Muscle of back (tissue), 11 donors: ENCODE data around the gene SYNPO2. TPM values are rescaled to one million over a fixed set of nuclear protein-coding genes. Genes with fewer than 3 reads are reported as not detected.
"Not testable (repeated sequence)": the region's sequence is repeated elsewhere in the genome, so short reads cannot be mapped to it uniquely, and the experiment has no call there.

Experiments
- DNase-seq, 3 donors: peaks; one replicate each; pipeline versions ENCODE4 v3.0.0 to v3.0.0-alpha.2; 2013
- polyA plus RNA-seq, 10 donors: library from polyadenylated mRNA; unstranded; fragments of 120-200 nt; gene quantifications; one replicate each; pipeline ENCODE4 v1.2.1, GENCODE V29; 2013; ENCODE audit not compliant: insufficient read length in 10 of 10

SYNPO2 gene
- polyA plus RNA-seq, 10 donors = 62.2 to 193 (median 128) TPM

- no peak for DNase-seq
These were observed 141.3 kb downstream of the SYNPO2 start for GRCh38 chr4:119029847-119030535.

GRCh38 chr4:119030536-119030890 lies 141.9 kb downstream of the SYNPO2 start:
- DNase-seq = no peak

- no peak for DNase-seq
These were observed 142.6 kb downstream of the SYNPO2 start for GRCh38 chr4:119031218-119031617.

DNA sequence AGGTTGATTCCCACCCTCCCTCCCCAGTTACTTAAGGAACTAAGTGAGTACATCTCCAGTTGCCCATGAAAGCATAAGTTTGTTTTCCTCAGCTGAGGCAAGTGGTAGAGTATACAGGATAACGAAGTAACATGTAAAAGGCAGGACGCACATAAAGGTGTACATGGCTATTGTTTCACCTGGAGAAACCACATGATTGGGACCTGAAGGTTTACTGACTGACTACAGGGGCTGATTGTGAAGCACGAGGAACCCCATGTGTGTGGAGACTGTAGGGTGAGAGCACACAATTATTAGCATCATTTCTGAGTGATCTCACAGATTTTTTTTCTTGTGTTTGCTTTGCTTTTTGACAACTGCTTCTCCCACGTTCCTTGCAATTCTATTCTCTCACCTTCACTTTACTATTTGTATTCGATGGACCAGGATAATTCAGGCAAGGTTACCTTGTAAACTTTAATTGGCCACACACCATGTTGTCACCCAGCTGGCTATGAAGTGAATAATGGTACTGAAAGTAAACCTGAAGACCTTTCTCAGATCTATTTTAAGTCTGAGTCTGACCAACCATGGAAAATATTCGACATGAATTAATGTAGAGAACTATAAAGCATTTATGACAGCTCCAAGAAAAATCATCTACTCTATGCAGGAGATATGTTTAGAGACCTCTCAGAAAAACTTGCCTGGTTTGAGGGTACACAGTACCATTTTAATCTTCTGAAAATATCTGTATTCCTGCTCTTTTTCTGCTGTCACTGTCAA lies 144.4 kb downstream of the SYNPO2 start:
- DNase-seq = no peak

GRCh38 chr4:119034276-119035008 lies 145.8 kb downstream of the SYNPO2 start:
- DNase-seq = no peak

GRCh38 chr4:119035951-119036737 lies 147.5 kb downstream of the SYNPO2 start:
- DNase-seq = no peak

DNA sequence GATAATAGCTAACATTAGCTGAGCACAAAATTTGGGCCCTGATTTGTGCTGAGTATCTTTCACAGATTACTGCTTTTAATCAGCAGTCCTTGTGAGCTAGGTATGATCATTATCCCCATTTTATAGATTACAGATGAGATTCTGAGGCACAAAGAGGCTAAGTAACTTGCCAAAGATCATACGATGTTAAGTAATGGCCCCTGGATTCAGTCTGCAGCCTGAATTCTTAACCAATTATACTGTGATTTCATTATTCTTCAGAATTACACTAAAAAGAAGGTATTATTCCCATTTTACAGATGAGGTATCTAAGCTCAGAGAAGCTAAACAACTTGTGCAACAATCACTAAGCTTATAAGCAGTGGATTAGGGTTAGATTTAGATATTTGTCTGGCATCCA lies 149.1 kb downstream of the SYNPO2 start:
- no peak for DNase-seq

DNA sequence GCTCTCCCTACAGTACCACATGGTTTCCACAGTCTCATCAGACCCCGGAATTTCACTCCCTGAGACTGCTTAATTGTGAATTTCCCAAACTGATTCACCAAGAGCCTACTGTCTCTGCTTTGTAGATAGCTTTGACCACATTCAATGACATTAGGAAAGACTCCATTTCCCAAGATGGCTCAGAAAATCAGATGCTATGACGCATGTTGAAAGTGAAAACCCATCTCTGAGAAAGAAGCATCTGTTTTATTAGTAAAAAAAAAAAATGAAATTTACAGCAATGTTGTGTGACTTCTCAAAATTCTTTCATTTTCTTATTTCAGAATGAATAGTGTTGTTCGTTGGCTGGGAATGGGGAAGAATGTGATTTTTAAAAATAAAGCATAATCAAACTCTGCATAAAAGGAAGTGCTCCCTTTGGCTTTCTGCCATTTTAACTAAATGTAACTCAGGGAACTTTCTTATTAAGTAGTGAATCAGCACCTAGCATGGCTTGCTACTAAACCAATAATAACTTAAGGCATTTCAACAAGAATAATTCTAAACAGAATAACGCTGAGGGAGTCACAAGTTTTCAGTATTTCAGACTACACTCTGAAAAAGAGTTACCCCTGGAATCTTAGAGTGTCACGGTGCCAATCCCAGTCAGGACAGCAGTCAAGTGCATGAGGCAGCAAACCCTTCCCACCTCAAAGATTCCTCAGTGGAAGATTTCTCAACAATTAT lies 149.6 kb downstream of the SYNPO2 start:
- no peak for DNase-seq

DNA sequence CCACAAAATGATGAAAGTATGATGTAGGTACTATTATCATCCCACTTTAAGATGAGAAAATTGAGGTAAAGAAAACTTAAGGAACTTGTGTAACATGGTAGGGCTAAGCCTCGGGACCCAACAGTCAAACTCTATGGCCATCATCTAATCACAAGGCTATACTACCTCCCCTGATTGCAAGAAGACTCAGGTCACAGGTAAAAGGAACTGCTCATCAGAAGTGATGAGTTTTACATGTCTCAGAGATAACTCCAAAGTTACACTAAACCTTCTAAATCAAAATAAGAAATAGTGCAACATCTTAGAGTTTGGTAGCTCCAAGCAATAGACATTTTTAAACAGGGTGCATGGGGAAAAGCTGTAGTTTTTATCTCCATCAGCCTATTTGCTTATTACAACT lies 150.5 kb downstream of the SYNPO2 start:
- DNase-seq = no peak

DNA sequence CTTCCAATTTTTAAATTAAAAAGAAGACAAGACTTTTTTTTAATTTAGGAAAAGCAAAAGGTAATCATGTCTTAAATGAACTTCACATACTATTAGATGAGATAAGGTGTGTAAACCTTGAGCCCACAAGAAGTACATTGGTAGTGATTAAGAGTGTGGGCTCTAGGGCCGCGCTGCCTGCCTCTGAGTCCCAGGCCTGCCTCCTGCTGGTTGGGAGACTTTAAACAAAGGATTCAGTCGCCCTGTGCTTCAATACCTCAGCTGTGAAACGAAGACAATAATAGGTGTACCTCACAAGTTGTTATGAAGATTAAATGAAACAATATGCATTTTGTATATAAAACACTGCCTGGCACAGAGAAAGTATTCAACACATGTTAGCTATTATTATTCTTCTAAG lies 151.1 kb downstream of the SYNPO2 start:
- DNase-seq = no peak

GRCh38 chr4:119040261-119040660 lies 151.6 kb downstream of the SYNPO2 start:
- no peak for DNase-seq

GRCh38 chr4:119040694-119041185 lies 152.1 kb downstream of the SYNPO2 start:
- DNase-seq = peak in 2 of 3 donors; percentile 27 to 83

DNA sequence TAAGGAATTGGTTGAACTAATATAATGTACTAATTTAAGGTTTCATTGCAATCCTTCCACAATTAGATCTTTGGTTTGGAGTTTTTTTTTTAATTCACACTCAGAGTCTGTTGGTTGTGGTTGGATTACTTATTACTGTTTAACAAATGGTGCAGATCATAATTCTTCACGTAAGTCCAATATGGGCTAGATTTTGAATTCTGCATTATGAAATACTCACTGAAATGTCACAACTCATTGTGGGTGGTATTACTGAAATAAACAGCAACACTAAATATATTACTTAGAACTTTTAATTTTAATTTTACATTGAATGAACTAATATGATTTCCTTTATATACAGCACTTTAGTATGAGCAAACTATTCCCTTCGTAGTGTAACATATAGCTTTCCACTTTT lies 152.7 kb downstream of the SYNPO2 start:
- no peak for DNase-seq

GRCh38 chr4:119041951-119042560 lies 153.4 kb downstream of the SYNPO2 start:
- DNase-seq = peak; percentile 79 to 83 (median 79)

GRCh38 chr4:119046263-119046662 lies 157.6 kb downstream of the SYNPO2 start:
- peak in 2 of 3 donors; percentile 40 to 55 for DNase-seq

- DNase-seq = not testable (repeated sequence)
These were observed 158.4 kb downstream of the SYNPO2 start for GRCh38 chr4:119047059-119047458.

DNA sequence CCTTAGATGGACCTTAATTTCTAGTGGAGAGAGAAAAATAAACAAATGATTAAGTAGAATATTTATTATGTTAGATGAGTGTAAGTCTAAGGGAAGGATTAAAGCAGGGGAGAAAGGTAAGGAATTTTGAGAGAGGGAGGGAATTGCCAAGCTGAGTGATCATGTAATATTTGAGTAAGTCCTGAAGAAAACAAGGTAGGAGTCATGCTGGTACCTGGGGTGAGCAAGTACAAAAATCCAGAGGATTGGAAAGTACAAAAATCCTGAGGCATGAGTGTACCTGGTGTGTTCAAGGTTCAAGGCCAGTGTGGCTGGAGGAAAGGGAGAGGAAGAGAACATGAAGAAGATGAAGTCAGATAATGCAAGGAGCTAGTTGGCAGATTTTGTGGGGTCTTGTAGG lies 159.8 kb downstream of the SYNPO2 start:
- no peak for DNase-seq

DNA sequence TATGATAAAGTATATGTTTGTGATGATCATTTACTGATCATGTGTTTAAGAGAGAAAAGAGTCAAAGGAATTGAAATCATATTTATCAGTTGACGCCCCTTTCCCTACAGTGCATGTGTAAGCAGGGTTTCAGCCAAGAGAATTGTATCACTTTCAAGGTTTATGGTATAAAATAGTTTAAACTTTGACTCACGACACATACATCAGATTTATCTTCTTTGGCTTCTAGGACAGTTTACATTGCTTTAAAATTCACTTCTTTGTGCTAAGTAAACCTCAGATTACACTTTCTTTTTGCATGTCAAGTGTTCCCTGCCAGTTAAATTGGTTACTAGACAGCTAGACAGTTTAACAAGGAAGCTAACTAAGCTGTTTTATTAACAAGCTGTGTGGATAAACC lies 160.7 kb downstream of the SYNPO2 start:
- DNase-seq = no peak

GRCh38 chr4:119050527-119051090 lies 162.0 kb downstream of the SYNPO2 start:
- no peak for DNase-seq

DNA sequence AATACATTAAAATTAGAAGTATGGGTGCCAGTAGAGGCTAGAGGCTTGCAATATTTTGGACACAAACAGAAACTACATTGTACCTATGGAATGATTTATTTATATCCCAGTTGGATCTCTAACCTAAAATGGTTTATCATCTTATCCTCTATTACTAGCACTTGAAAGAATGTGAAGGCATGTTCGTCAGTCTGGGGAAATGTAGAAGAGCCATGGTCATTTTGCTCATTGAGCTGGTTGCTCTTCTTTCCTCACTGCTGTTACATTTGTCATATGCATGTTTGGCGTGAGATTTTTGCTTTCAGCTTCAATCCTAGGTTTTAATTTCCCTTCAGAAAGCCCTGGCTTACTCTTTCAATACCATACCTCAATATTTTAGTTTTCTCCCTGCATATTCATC lies 164.6 kb downstream of the SYNPO2 start:
- DNase-seq = no peak
